K562 (cell line): ENCODE results near the gene CCDC61. TPM values are rescaled to one million over a fixed set of nuclear protein-coding genes. Genes with fewer than 3 reads are reported as not detected.
A peak's percentile ranks its signal among the peaks of the same experiment; 100 is the strongest.

Experiments used
- BRF1 ChIP-seq: IDR thresholded peaks from 3 replicates; pipeline ENCODE4 v1.6.1; 2011; ENCODE audit warnings: borderline replicate concordance, mild to moderate bottlenecking; ENCODE audit not compliant: insufficient read length; ENCODE audit errors: extremely low read depth
- CHAMP1 ChIP-seq: fragments of 450-650 bp; IDR thresholded peaks from 2 replicates; pipeline ENCODE4 v1.6.1; 2016; ENCODE audit warnings: mild to moderate bottlenecking
- FOXA1 ChIP-seq: fragments of 450-650 bp; IDR thresholded peaks from 2 replicates; pipeline ENCODE4 v1.6.1; 2016; ENCODE audit warnings: mild to moderate bottlenecking, borderline replicate concordance
- FOXM1 ChIP-seq, 2 experiments: fragments of 450-650 bp in 1 of 2; sonication (generic) in 1 of 2; formaldehyde crosslinking in 1 of 2; IDR thresholded peaks; 2 replicates each; pipeline versions ENCODE4 v1.6.1 to v1.9.0; 2017 to 2022; ENCODE audit warnings: low read depth in 2 of 2, mild to moderate bottlenecking in 2 of 2, missing genetic modification reagents in 1 of 2, moderate library complexity in 1 of 2
- HDAC1 ChIP-seq, 2 experiments: fragments of 450-650 bp; IDR thresholded peaks; 2 replicates each; pipeline ENCODE4 v1.6.1; 2016 to 2017; ENCODE audit warnings: inconsistent platforms in 1 of 2, mild to moderate bottlenecking in 1 of 2, moderate library complexity in 1 of 2
- KAT7 ChIP-seq: sonication (generic); formaldehyde crosslinking; IDR thresholded peaks from 2 replicates; pipeline ENCODE4 v1.8.0; 2022; ENCODE audit warnings: missing genetic modification reagents, mild to moderate bottlenecking, borderline replicate concordance
- KLF6 ChIP-seq: fragments of 250-450 bp; sonication (Bioruptor Pico); IDR thresholded peaks from 2 replicates; pipeline ENCODE4 v1.4.0; 2020; ENCODE audit warnings: mild to moderate bottlenecking, moderate library complexity, borderline replicate concordance
- LARP7 ChIP-seq: fragments of 450-650 bp; IDR thresholded peaks from 2 replicates; pipeline ENCODE4 v1.6.1; 2016
- MCM3 ChIP-seq: fragments of 450-650 bp; IDR thresholded peaks from 2 replicates; pipeline ENCODE4 v1.6.1; 2016
- MTA3 ChIP-seq: fragments of 450-650 bp; formaldehyde crosslinking; IDR thresholded peaks from 2 replicates; pipeline ENCODE4 v1.6.1; 2017; ENCODE audit warnings: mild to moderate bottlenecking, borderline replicate concordance
- NCOA4 ChIP-seq: fragments of 450-650 bp; IDR thresholded peaks from 2 replicates; pipeline ENCODE4 v1.6.1; 2018; ENCODE audit warnings: mild to moderate bottlenecking; ENCODE audit not compliant: partially characterized antibody
- OTX1 ChIP-seq: fragments of 450-650 bp; formaldehyde crosslinking; IDR thresholded peaks from 2 replicates; pipeline ENCODE4 v1.4.0; 2022; ENCODE audit warnings: mild to moderate bottlenecking
- PHB2 ChIP-seq: fragments of 450-650 bp; IDR thresholded peaks from 2 replicates; pipeline ENCODE4 v1.6.1; 2017; ENCODE audit warnings: low read depth
- POLR3A ChIP-seq: IDR thresholded peaks from 2 replicates; pipeline ENCODE4 v1.6.1; 2011; ENCODE audit warnings: borderline replicate concordance, mild to moderate bottlenecking, moderate library complexity; ENCODE audit not compliant: insufficient read length, insufficient read depth; ENCODE audit errors: extremely low read depth
- PRDM10 ChIP-seq: fragments of 450-650 bp; IDR thresholded peaks from 2 replicates; pipeline ENCODE4 v1.6.1; 2018; ENCODE audit not compliant: partially characterized antibody
- SMARCC2 ChIP-seq: fragments of 450-650 bp; IDR thresholded peaks from 2 replicates; pipeline ENCODE4 v1.6.1; 2017; ENCODE audit warnings: antibody characterized with exemption, moderate library complexity, mild to moderate bottlenecking, low read depth
- SPI1 ChIP-seq: IDR thresholded peaks from 2 replicates; pipeline ENCODE4 v1.6.1; 2011; ENCODE audit warnings: low read depth, low read length, control low read depth, borderline replicate concordance
- VEZF1 ChIP-seq: fragments of 200-800 bp; sonication (Bioruptor generic); IDR thresholded peaks from 2 replicates; pipeline ENCODE4 v1.6.1; 2017; ENCODE audit warnings: missing genetic modification characterization, missing compliant biosample characterization
- ZNF3 ChIP-seq: fragments of 250-450 bp; sonication (Bioruptor Pico); IDR thresholded peaks from 2 replicates; pipeline ENCODE4 v1.5.0; 2021; ENCODE audit warnings: mild to moderate bottlenecking, moderate library complexity
- ZNF311 ChIP-seq: fragments of 250-450 bp; sonication (Bioruptor Pico); IDR thresholded peaks from 2 replicates; pipeline ENCODE4 v1.4.0; 2020; ENCODE audit warnings: mild to moderate bottlenecking, moderate library complexity
- ZNF589 ChIP-seq: fragments of 200-800 bp; sonication (Bioruptor generic); IDR thresholded peaks from 2 replicates; pipeline ENCODE4 v1.6.1; 2016; ENCODE audit warnings: low read depth, missing genetic modification characterization, missing compliant biosample characterization
- polyA plus RNA-seq, 8 experiments: library from polyadenylated mRNA; depleted of rRNA in 4 of 8; stranded (reverse) in 5 of 8; unstranded in 3 of 8; fragments of >200 nt; fragmentation: Nextera tagmentation in 2 of 8; fragmentation: Illumina TruSeq in 1 of 8; extraction: Ambion mirVana in 2 of 8; extraction: Trizol in 1 of 8; gene quantifications; 2 replicates each; pipeline versions ENCODE4 v1.2.1 to v1.2.3, GENCODE V29; 2011 to 2014; ENCODE audit warnings: inconsistent platforms in 1 of 8, missing spikeins in 1 of 8
- total RNA-seq, 7 experiments: library from RNA; depleted of rRNA in 6 of 7; stranded (reverse); fragments of >200 nt in 6 of 7; fragmentation: Illumina TruSeq in 2 of 7; extraction: Trizol in 2 of 7; gene quantifications; 2 replicates each; pipeline versions ENCODE4 v1.2.1 to v1.2.3, GENCODE V29; 2011 to 2021; ENCODE audit warnings: low replicate concordance in 1 of 7

The CCDC61 gene
- total and polyA plus RNA-seq, 9 of the 15 experiments (the other 6 are each of a cell fraction or from before 2014, with no cell fraction given), result 0.07 to 27.0 (median 10.3) TPM

- TF ChIP-seq PRDM10 (peak; percentile 37), OTX1 (no peak), FOXM1 (IDR thresholded peaks at IDR 0.05; ENCODE audit: low read depth) (no peak), FOXM1 (CRISPR knock-in tag; IDR thresholded peaks at IDR 0.05; ENCODE audit: low read depth) (no peak), LARP7 (no peak), ZNF589 (CRISPR knock-in tag) (no peak), VEZF1 (peak; percentile 29; the same call in 1 of the 2 replicates), PHB2 (no peak), MTA3 (peak; percentile 76; the same call in 1 of the 2 replicates), SMARCC2 (no peak), NCOA4 (no peak), HDAC1 (IDR thresholded peaks at IDR 0.05) (no peak), BRF1 (no peak), FOXA1 (no peak), SPI1 (peak; percentile 91), ZNF311 (CRISPR knock-in tag) (no peak), POLR3A (no peak), CHAMP1 (no peak), ZNF3 (CRISPR knock-in tag) (no peak), KAT7 (CRISPR knock-in tag) (no peak), KLF6 (CRISPR knock-in tag) (no peak), MCM3 (no peak)
Measured at GRCh38 chr19:45999653-46000121, 4.4 kb downstream of the CCDC61 start (continued).
